GM23248 (cell line): ENCODE results near the gene FERMT3. TPM values are rescaled to one million over a fixed set of nuclear protein-coding genes. Genes with fewer than 3 reads are reported as not detected.

Source experiments
- DNase-seq: peaks from one replicate; pipeline ENCODE4 v3.0.0-alpha.2; 2015
- H2AFZ ChIP-seq: fragments of 200-600 bp; sonication (generic); 2 replicates; pipeline ENCODE4 v1.6.1; 2016; ENCODE audit warnings: antibody characterized with exemption
- H3F3A ChIP-seq: fragments of 200-600 bp; sonication (generic); 2 replicates; pipeline ENCODE4 v1.6.1; 2016; ENCODE audit warnings: mild to moderate bottlenecking, antibody characterized with exemption, mixed run types; ENCODE audit not compliant: insufficient read depth
- H3K27ac ChIP-seq: fragments of 200-600 bp; sonication (generic); 2 replicates; pipeline ENCODE4 v1.5.1; 2016; ENCODE audit warnings: mild to moderate bottlenecking
- H3K27me3 ChIP-seq: fragments of 200-600 bp; sonication (generic); replicated peaks from 2 replicates; pipeline ENCODE4 v1.6.1; 2016; ENCODE audit warnings: mild to moderate bottlenecking; ENCODE audit not compliant: insufficient read depth
- H3K36me3 ChIP-seq: fragments of 200-600 bp; sonication (generic); 2 replicates; pipeline ENCODE4 v1.6.1; 2016; ENCODE audit warnings: low read depth, mild to moderate bottlenecking
- H3K4me1 ChIP-seq: fragments of 200-600 bp; sonication (generic); 2 replicates; pipeline ENCODE4 v1.6.1; 2016; ENCODE audit warnings: mild to moderate bottlenecking; ENCODE audit not compliant: insufficient read depth
- H3K4me2 ChIP-seq: fragments of 200-600 bp; sonication (generic); one replicate; pipeline ENCODE4 v1.6.1; 2016; ENCODE audit warnings: mild to moderate bottlenecking; ENCODE audit not compliant: unreplicated experiment
- H3K4me3 ChIP-seq: fragments of 200-600 bp; sonication (generic); 2 replicates; pipeline ENCODE4 v1.5.1; 2016; ENCODE audit warnings: mild to moderate bottlenecking
- H3K79me2 ChIP-seq: fragments of 200-600 bp; sonication (generic); 2 replicates; pipeline ENCODE4 v1.6.1; 2016; ENCODE audit warnings: mild to moderate bottlenecking; ENCODE audit not compliant: insufficient read depth
- H3K9ac ChIP-seq: fragments of 200-600 bp; sonication (generic); 2 replicates; pipeline ENCODE4 v1.6.1; 2016; ENCODE audit warnings: mild to moderate bottlenecking
- H3K9me2 ChIP-seq: fragments of 200-600 bp; sonication (generic); 2 replicates; pipeline ENCODE4 v1.6.1; 2016; ENCODE audit warnings: mixed run types, mild to moderate bottlenecking, moderate library complexity; ENCODE audit not compliant: insufficient read depth
- H3K9me3 ChIP-seq: fragments of 200-600 bp; sonication (generic); one replicate; pipeline ENCODE4 v1.6.1; 2017; ENCODE audit warnings: low read depth
- H4K20me1 ChIP-seq: fragments of 200-600 bp; sonication (generic); 2 replicates; pipeline ENCODE4 v1.6.0; 2016; ENCODE audit not compliant: insufficient read depth
- EZH2 ChIP-seq: fragments of 200-600 bp; sonication (generic); IDR thresholded peaks from 2 replicates; pipeline ENCODE4 v1.6.1; 2018; ENCODE audit warnings: antibody characterized with exemption, mild to moderate bottlenecking; ENCODE audit not compliant: insufficient read depth, poor library complexity, severe bottlenecking
- EZH2phosphoT487 ChIP-seq: fragments of 200-600 bp; sonication (generic); IDR thresholded peaks from 2 replicates; pipeline ENCODE4 v1.6.1; 2018; ENCODE audit warnings: antibody characterized with exemption, moderate library complexity, mild to moderate bottlenecking, low read depth; ENCODE audit not compliant: insufficient read depth
- WGBS, 2 experiments: methylation state at CpG; one replicate each; pipeline ENCODE4 v1.1.6; 2015 to 2017; ENCODE audit warnings: low lambda C conversion rate in 2 of 2, low coverage in 1 of 2; ENCODE audit errors: missing lambda C conversion rate in 2 of 2; 5-methylcytosine and 5-hydroxymethylcytosine counted together
- in situ Hi-C: fragments of 300-500 bp; cut with MboI; formaldehyde crosslinking; loops from 2 replicates; pipeline ENCODE4 v1.15.0; 2020
- polyA plus RNA-seq: library from polyadenylated mRNA; unstranded; fragments of >200 nt; fragmentation: Nextera tagmentation; extraction: Ambion mirVana; gene quantifications from 2 replicates; pipeline ENCODE4 v1.2.1, GENCODE V29; 2016
- total RNA-seq: library from RNA; depleted of rRNA; stranded (reverse); fragments of >200 nt; shearing (Covaris generic); gene quantifications from 2 replicates; pipeline ENCODE4 v1.2.3, GENCODE V29; 2014

Gene FERMT3
- total and polyA plus RNA-seq, 2 experiments from 2014 or later = 1.5 to 3.9 TPM

DNA sequence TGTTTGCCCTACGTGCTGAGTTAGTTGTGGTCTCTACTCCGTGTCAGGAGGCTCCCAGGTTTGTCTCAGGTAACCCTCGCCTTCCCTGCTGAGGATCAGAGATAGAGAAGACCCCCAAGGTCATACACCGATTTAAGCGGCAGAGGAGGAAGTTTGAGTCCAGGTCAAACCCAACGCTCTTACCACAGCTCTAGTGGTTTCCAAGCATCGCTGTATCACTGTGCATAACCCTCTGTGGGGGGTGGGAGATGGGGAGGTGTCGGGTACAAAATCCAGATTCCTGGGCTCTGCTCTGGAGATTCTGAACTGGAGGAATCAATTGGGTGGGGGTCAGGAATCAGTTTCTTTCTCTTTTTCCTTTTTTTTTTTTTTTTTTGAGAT, 24.5 kb downstream of the FERMT3 start:
- Histone ChIP-seq H3K4me1 (peaks cover 6% of the 10 kb centered on the region; the same call in 1 of the 2 replicates), H3K79me2 (peaks cover 37% of the 10 kb centered on the region), H3K36me3 (no peaks in the 10 kb centered on the region), H3K4me3 (peak overlapping the region; percentile 90), H2AFZ (peak overlapping the region; percentile 83), H3F3A (peaks cover 6% of the 10 kb centered on the region; the same call in 1 of the 2 replicates), H3K27ac (peak overlapping the region; percentile 19; the same call in 1 of the 2 replicates), H3K27me3 (no peaks in the 10 kb centered on the region), H3K9me2 (no peaks in the 10 kb centered on the region), H4K20me1 (no peaks in the 10 kb centered on the region), H3K9me3 (no peaks in the 10 kb centered on the region), H3K4me2 (peak overlapping the region; percentile 82), H3K9ac (peak overlapping the region; percentile 79)
- 4 to 5% methylated on average over 8 of the region's 8 CpGs for WGBS, 2 experiments
- TF ChIP-seq EZH2 (no peak), EZH2phosphoT487 (no peak)
- DNase-seq = no peak
- in situ Hi-C loops = no loop called here

DNA sequence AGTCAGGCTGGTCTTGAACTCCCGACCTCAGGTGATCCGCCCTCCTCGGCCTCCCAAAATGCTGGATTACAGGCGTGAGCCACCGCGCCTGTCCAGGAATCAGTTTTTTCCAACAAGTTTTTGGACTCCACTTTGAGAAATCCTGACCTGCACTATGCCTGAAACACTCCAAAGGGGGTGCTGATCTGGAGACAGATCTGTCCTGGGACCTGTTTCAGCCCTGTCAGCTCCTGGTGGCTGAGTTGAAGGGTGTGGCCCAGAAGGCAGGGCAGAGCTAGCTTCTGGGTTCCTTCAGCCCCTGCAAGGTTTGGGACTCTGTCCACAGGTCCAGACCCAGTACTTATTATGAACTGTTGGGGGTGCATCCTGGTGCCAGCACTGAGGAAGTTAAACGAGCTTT, 25.0 kb downstream of the FERMT3 start:
- in situ Hi-C loops = no loop called here
- peaks cover 6% of the 10 kb centered on the region; the same call in 1 of the 2 replicates for H3K4me1 ChIP-seq
- no peaks in the 10 kb centered on the region for H3K9me2 ChIP-seq
- DNase-seq = no peak
- no peak overlapping the region for H3K27ac ChIP-seq
- H3K4me3 ChIP-seq = no peak overlapping the region
- no peak overlapping the region for H3K9ac ChIP-seq
- H3K4me2 ChIP-seq = peak overlapping the region; percentile 82
- no peaks in the 10 kb centered on the region for H3K27me3 ChIP-seq
- no peaks in the 10 kb centered on the region for H3K9me3 ChIP-seq
- 91 to 94% methylated on average over 6 to 7 of the region's 7 CpGs for WGBS, 2 experiments
- H4K20me1 ChIP-seq = no peaks in the 10 kb centered on the region
- H2AFZ ChIP-seq = no peak overlapping the region
- no peaks in the 10 kb centered on the region for H3K36me3 ChIP-seq
- H3F3A ChIP-seq = peaks cover 6% of the 10 kb centered on the region; the same call in 1 of the 2 replicates
- H3K79me2 ChIP-seq = peaks cover 33% of the 10 kb centered on the region
- TF ChIP-seq EZH2phosphoT487 (no peak), EZH2 (no peak)

DNA sequence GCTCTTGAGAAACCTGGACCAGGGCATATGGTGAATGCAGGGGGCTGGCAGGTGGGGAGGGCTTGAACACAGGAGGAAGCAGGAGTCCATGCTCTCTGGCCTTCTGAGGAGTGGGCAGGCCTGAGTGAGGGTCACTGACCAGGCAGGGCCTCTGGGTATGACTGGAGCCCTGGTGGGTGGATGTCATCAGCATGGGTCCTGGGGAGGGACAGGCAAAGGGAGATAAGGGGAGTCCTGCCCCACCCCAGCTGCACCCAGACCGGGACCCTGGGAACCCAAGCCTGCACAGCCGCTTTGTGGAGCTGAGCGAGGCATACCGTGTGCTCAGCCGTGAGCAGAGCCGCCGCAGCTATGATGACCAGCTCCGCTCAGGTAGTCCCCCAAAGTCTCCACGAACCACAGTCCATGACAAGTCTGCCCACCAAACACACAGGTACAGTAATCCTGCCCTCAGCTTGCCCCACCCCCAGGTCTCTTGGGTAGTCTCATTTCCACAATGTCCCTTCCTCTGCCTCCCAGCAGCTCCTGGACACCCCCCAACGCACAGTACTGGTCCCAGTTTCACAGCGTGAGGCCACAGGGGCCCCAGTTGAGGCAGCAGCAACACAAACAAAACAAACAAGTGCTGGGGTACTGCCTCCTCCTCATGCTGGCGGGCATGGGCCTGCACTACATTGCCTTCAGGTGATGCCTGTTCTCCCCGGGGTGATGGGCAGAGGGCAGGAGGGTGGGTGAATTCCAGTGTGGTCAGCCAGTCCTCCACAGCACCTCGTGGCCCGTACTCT, 25.9 kb downstream of the FERMT3 start:
- no peak overlapping the region for H3K9ac ChIP-seq
- peaks cover 6% of the 10 kb centered on the region; the same call in 1 of the 2 replicates for H3F3A ChIP-seq
- no peaks in the 10 kb centered on the region for H3K36me3 ChIP-seq
- no peaks in the 10 kb centered on the region for H3K9me2 ChIP-seq
- H3K27ac ChIP-seq = no peak overlapping the region
- peaks cover under 1% of the 10 kb centered on the region; the same call in 1 of the 2 replicates for H3K4me1 ChIP-seq
- peaks cover 25% of the 10 kb centered on the region for H3K79me2 ChIP-seq
- WGBS, 2 experiments = 81 to 88% methylated on average over 15 of the region's 15 CpGs
- in situ Hi-C loops = no loop called here
- no peak overlapping the region for H3K4me3 ChIP-seq
- no peaks in the 10 kb centered on the region for H4K20me1 ChIP-seq
- H3K4me2 ChIP-seq = no peak overlapping the region
- DNase-seq = no peak
- H3K9me3 ChIP-seq = no peaks in the 10 kb centered on the region
- H2AFZ ChIP-seq = no peak overlapping the region
- TF ChIP-seq EZH2phosphoT487 (no peak), EZH2 (no peak)
- no peaks in the 10 kb centered on the region for H3K27me3 ChIP-seq

DNA sequence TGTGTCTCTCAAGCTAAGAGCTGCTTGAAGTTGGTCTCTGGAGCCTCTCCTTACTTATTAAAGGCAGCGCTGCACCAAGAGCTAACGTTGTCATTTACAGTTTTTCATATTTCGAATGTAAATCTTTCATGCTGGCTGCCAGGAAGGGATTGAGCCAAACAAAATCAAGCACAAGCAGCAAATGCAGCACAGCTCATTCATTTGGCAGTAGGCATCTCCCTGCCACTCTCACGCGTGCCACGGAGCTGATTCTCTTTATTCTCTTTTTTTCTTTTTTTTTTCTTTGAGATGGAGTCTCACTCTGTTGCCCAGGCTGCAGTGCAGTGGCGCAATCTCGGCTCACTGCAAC, 26.4 kb downstream of the FERMT3 start:
- peaks cover 6% of the 10 kb centered on the region; the same call in 1 of the 2 replicates for H3F3A ChIP-seq
- no peak overlapping the region for H2AFZ ChIP-seq
- no peak overlapping the region for H3K4me3 ChIP-seq
- no peak overlapping the region for H3K9ac ChIP-seq
- in situ Hi-C loops = no loop called here
- H3K36me3 ChIP-seq = no peaks in the 10 kb centered on the region
- no peak for DNase-seq
- H3K27me3 ChIP-seq = no peaks in the 10 kb centered on the region
- no peaks in the 10 kb centered on the region for H3K9me3 ChIP-seq
- 64 to 71% methylated on average over 8 of the region's 8 CpGs for WGBS, 2 experiments
- H3K9me2 ChIP-seq = no peaks in the 10 kb centered on the region
- no peak for TF ChIP-seq EZH2
- TF ChIP-seq EZH2phosphoT487 = no peak
- H3K79me2 ChIP-seq = peaks cover 19% of the 10 kb centered on the region
- H4K20me1 ChIP-seq = no peaks in the 10 kb centered on the region
- no peak overlapping the region for H3K4me2 ChIP-seq
- no peaks in the 10 kb centered on the region for H3K4me1 ChIP-seq
- no peak overlapping the region for H3K27ac ChIP-seq
